Left renal pelvis (tissue), 4 donors: ENCODE measurements around the gene KIRREL2. TPM values are rescaled to one million over a fixed set of nuclear protein-coding genes. Genes with fewer than 3 reads are reported as not detected.
"Not testable (repeated sequence)": the region's sequence is repeated elsewhere in the genome, so short reads cannot be mapped to it uniquely, and the experiment has no call there.

Experiments
- DNase-seq, 4 donors: peaks; one replicate each; pipeline ENCODE4 v3.0.0-alpha.2; 2013; ENCODE audit warnings: low read depth in 4 of 4, low spot score in 3 of 4
- polyA plus RNA-seq, 4 donors: library from polyadenylated mRNA; unstranded; fragments of 120-200 nt; gene quantifications; one replicate each; pipeline ENCODE4 v1.2.1, GENCODE V29; 2013; ENCODE audit not compliant: insufficient read length in 4 of 4

Gene KIRREL2
- polyA plus RNA-seq, 4 donors = 1.8 to 12.4 (median 10.1) TPM

DNA sequence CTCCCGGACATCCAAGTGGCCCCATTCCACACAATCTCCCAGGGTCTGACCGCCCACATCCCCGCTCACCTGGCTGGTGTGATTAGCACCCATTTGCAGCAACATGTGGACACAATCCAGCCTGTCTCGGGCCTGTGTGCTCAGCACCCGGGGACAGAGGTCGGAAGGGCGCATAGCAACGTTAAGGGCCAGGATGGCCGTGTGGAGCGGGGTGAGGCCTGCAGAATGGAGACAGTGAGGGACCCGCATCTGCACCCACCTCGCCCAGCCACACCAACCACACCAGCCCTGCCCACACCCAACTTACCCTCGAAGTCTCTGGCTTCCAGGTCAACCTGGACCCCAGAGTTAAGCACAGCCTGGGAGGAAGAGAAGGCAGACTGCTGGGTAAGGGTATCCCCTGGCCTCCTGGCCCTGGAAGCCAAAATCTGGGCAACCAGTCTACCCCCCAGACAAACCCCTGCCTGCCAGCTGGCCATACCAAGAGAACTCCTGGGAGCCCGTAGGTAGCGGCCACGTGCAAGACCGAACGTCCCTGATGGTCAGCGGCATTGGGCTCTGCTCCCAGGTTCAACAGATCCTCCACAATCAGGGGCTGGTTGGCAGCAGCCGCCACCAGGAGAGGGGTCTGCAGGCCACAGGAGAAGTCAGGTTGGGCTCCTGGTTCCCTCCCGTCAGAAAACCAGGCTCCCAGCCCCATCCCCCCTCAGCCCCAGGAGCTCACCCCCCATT lies 39.4 kb downstream of the KIRREL2 start:
- no peak for DNase-seq

DNA sequence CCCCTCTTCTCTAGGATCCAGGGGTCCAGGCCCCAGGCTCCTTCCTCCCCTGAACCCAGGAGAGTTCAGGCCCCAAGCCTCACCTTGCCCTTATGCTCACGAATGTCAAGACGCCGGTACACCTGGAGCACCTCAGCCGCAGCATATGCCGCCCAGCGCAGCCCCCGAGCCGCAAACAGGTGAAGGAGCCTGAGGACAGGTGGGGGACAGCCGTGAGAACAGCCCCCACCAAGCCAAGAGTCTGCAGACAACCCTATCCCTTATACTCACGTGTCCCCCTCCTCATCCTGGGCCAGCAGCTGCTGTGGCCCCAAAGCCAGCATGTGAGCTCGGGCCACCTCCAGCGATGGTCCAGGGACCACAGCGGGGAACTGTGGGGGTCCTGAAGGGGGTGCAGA lies 39.9 kb downstream of the KIRREL2 start:
- DNase-seq = no peak

DNA sequence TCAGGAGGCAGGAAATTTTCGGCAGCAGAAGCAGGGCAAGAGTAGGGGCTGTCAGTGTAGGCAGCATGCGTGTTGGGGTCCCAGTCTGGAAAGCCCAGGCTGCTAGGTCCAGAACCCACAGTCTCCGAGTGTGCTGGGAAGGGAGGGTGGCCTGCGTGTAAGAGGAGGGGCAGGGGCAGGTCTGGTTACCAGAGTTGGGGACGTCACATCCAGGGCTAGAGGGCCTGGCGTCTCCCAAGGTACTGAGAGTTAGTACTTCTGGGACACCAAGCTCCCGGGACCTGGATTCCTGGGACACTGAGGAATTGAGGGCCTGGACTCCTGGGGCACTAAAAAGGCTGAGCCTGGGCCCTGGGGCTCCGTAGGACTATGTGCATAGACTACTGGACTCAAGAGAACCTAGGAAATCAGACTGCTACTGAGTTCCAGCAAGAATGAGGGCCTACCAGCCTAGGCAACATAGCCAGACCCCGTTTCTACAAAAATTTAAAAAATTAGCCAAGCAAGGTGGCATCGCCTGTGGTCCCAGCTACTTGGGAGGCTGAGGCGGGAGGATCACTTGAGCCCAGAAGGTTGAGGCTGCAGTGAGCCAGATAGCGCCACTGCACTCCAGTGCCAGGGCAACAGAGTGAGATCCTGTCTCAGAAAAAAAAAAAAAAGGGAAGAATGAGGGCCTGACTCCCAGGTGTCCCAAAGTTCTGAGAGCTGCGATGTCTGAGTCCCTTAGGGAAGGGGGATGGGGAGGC lies 41.2 kb downstream of the KIRREL2 start:
- no peak for DNase-seq

DNA sequence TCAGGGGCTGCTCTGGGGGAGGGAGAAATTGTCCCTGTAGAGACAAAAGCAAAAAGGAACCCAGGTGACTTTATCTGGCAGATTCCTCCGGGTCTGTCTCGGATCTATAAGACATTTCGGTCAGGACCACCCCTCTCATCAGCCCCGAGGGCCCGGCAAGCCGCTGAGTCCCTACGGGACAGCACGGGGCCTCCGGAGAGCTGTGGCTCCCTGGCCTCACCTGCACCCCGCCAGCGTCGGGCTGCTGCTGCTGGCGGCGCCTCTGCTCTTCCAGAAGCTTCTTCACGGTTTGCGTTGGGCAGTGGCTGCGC lies 41.7 kb downstream of the KIRREL2 start:
- DNase-seq = no peak

DNA sequence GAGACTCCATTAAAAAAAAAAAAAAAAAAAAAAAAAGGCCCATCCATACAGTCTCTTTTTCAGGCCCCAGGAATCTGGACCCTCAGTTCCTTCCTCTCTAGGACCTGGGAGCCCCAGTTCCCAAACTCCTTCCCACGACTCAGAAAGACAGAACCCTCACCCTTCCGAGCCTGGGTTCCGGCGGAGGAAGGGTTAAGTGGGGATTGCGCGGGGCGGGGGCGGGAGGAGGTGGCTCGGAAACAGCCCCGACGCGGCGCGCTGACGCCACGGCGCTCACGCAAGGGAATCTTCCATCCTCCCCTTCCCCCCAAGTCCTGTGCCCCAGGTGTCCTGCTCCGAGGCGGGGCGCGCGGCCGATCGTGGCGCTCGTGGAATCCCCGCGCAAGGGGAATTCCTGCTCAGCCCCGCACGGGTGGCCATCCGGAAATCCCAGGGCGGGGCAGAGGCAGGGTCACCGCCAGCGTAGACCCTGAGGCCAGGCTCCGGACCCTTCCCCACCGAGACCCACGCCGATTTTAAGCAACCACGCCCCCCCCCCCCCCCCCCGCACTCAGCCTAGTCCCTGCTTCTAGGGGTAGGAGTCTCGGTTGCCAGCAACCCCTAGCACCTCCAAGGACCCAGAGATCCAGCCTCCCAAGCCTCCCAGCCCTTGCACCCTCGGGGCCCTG lies 43.0 kb downstream of the KIRREL2 start:
- DNase-seq = no peak

DNA sequence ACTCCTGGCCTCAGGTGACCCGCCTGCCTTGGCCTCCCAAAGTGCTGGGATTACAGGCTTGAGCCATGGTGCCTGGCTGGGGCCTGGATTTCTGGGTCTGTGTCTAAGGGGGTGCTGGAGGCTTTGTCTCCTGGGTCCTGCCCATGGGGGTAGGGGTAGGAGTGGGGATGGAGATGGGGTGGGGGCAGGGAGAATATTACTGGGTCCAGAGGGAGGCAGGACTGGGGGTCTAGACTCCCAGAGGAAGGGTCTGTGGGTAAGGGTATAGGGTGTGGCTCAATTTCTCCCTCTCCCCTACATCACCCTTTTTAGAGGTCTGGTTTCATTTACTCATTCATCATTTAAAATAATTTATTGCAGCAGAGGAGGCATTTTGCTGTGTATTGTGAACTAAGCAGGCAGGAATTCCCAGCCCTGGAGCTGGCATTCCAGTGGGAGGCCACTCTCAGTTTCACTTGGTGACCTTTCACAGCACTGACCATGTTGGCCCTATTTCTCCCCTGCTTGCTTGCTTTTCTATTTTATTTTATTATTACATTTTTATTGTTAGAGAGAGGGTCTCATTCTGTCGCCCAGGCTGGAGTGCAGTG lies 44.4 kb downstream of the KIRREL2 start:
- DNase-seq = no peak

DNA sequence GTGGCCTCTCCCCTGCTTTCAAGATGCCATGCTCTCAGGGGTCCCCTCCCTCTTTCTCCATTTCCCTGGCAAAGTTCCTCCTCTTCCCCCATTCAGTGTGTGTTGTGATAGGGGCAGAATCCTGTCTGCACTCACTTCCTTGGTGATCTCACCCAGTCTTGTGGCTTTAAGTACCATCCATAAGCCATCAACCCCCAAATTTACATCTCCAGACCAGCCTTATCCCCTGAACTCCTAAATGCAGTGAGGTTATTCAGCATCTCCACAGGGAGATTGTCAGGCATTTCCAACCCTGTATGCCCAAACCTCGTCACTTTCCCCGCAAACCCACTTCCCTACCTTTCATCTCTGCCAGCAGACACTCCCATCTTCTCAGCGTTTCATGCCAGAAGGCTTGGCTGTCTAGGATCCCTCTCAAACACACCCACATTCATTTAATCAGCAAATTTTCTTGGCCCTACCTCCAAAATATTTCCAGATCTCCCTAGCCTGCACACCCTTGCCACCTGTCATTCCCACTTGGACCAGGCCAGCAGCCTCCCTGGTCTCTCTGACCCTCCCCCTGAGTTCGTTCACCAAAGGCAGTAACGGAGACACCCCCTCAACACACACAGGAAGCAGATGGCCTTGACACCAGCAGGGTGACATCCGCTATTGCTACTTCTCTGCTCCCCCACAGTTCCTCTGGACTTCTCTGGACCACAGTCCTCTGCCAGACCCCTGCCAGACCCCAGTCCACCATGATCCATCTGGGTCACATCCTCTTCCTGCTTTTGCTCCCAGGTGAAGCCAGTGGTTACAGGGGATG lies 45.3 kb downstream of the KIRREL2 start, which contains the start of gene HCST:
Gene HCST (plus strand): TSS at position 676 of the 808 bp plus-strand sequence. CDS start 65 bp downstream, at position 741.
- DNase-seq = no peak

DNA sequence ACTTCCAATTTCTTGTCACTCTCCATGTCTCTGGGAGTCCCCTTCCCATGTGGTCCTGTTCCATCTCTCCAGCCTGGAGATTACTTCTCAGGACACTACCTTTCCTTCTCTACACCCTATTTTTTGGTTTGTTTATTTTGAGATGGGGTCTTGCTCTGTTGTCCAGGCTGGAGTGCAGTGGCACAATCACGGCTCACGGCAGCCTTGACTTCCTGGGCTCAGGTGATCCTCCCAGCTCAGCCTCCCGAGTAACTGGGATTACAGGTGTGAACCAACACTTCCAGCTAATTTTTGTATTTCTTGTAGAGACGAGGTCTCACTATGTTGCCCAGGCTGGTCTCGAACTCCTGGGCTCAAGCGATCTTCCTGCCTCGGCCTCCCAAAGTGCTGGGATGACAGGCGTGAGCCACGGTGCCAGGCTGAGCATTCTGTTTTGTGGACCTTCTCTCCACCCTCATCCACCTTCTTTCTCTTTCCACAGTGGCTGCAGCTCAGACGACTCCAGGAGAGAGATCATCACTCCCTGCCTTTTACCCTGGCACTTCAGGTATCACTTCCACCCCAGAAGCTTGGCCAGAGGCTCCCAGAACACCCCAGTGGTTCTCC lies 46.3 kb downstream of the KIRREL2 start:
- no peak for DNase-seq

DNA sequence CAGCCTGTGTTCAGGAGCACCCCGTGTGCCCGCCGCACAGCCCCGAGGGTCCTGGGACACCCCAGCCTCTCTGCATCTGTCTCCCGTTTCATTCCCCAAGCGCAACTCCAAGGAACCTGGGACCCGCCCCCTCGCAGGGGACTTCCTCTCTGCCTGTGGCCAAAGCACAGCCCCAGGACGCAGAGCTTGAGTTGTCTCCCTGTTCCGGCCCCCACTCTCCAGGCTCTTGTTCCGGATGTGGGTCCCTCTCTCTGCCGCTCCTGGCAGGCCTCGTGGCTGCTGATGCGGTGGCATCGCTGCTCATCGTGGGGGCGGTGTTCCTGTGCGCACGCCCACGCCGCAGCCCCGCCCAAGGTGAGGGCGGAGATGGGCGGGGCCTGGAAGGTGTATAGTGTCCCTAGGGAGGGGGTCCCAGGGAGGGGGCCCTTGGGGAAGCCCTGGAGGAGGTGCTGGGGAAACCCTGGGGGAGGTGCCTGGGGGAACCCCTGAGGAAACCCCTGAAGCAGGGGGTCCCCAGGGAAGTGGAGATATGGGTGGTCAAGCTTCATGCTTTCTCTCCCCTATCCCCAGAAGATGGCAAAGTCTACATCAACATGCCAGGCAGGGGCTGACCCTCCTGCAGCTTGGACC lies 47.0 kb downstream of the KIRREL2 start:
- no peak for DNase-seq

DNA sequence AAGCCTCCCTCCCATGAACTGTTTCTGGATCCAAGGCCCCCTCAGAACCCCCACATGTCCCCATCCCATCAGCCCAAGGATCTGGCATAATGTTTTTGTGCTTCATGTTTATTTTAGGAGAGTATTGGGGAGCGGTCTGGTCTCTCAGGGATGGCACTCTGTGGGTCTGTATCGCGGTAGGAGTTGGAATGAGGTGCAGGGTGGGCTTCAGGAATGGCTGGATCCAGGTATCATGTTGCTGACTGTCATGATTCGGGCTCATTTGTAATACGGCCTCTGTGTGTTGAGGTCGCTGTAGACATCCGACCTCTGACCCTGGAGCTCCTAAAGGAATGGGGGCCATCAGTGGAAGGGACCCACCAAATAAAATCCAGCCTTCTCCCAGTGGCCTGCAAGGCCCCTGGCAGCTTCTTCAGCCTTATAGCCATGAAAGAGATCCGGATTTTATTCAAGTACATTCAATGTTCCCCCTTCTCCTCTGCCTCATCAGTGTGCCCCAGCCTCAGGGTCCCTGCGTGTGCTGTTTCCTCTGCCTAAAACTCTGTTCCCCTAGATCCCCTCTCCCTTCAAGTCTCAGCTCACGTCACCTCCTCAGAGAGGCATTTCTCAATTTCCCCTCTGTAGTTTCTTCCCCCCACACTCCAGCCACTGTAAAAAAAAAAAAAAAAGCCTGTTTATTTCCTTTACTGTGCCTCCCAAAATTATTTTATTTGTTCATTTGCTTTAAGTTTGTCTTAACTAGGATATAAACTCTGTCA lies 47.8 kb downstream of the KIRREL2 start:
- DNase-seq = no peak

DNA sequence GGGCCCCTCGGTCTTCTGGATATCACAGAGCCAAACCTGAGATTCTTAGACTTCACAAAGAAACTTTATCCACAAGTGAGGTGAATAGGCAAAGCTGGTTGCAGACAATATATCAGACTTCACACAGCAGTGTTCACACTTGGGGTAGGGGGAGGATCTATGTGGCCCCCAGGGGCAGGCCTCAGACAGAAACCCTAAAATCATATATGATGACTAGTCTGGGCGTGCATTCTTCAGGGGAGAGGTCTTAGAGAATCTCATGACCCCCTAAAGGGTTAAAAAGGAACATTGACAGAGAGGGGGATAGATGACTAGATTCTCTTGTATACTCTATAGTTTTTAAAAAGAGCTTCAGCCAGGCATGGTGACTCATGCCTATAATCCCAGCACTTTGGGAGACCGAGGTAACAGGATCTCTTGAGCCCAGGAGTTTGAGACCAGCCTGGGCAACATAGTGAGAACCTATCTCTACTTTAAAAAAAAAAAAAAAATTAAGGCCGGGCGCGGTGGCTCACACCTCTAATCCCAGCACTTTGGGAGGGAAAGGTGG lies 48.5 kb downstream of the KIRREL2 start:
- no peak for DNase-seq

DNA sequence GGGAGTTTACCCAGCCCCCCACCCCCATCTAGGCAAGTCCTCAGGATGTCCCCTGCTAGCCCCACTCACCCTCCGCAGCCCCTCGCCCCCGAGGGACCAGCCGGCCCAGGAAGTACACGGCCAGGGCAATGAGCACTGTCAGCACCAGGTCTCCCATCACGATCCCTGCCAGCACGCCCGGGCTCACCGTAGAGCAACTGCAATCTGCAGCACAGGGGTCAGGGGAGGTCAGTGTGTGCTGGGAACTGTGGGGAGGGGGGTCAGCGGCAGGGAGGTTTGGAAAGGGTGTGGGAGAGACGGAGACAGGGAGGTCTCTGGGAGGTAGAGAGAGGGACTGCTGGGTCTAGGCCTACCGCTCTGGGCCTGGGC lies 50.6 kb downstream of the KIRREL2 start:
- DNase-seq = no peak

DNA sequence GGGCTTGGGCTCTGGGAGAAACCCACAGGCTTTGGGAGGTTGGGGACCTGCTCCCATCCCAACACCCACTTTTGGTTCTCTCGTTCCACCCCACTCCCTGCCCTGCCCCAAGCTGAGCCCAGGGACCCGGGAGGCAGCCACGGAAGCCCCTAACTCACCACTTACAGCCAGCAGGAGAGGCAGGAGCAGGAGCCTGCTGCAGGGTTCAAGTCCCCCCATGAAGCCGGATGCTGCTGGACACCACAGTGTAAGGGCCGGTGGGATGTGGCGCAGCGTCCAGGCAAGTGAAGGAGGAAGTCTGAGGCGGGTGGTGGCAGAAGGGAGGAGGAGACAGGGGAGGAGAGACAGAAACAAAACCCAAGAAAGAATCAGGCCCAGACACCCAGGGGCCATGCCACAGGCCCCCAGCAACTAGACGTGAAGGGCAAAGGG lies 51.3 kb downstream of the KIRREL2 start, which contains the start of gene TYROBP:
Gene TYROBP (minus strand): TSS at position 286 of the 432 bp plus-strand sequence. CDS start 67 bp downstream, at position 219.
- no peak for DNase-seq

DNA sequence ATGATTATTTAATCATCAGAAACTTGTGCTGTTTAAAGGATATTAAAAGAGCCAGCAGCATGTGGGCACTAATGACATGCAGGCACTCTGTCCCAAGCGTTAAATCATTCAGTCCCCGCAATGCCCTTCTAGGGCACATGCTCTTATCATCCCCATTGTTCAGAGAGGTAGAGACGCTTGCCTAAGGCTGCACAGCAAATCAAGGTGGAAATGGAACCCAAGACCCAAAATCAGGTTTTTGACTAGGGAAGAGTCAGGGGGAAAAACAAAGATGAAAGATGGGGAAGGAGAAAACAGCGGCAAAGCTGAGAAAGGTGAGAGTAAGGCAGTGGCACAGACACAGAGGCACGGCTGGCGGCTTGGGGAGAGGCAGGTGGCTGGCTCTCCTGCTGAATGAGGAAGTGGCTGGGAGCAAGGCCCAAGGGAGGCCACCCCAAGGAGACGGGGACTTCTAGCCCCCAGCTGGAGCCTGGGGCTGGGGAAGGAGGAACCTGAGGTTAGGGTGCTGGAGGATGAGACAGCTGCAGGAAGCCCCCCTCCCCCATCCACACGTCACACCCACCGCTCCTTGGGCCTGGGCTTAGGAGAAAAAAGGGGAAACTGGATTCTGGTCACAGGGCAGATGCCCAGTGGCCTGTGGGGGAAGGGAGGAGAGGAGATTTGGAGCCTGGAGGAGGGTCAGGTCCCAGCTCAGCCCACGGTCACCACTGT lies 52.4 kb downstream of the KIRREL2 start:
- no peak for DNase-seq

DNA sequence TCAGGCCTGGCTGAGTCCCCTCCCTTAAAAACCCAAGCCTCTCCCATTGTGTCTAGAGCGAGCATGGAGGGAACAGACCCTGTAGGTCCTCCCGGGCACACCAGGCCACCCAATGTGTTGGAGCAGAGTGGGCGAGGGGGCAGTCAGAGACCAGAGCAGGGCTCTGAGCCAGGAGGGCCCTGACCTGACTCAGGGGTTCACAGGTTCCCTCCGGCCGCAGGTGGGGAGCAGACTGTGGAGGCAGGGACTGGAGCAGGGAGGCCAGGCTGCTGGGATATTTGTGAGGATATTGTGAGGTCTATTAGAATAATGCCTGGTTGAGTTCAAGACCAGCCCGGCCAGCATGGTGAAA lies 52.9 kb downstream of the KIRREL2 start:
- no peak for DNase-seq

DNA sequence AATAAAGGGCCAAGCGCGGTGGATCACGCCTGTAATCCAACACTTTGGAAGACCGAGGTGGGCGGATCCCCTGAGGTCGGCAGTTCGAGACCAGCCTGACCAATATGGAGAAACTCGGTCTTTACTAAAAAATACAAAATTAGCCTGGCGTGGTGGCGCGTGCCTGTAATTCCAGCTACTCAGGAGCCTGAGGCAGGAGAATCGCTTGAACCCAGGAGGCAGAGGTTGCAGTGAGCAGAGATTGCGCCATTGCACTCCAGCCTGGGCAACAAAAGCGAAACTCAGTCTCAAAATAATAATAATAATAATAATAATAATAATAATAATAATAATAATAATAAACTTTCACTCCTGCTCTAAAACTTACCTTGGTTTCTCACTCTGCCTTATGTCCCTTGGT lies 53.6 kb downstream of the KIRREL2 start:
- not testable (repeated sequence) for DNase-seq

DNA sequence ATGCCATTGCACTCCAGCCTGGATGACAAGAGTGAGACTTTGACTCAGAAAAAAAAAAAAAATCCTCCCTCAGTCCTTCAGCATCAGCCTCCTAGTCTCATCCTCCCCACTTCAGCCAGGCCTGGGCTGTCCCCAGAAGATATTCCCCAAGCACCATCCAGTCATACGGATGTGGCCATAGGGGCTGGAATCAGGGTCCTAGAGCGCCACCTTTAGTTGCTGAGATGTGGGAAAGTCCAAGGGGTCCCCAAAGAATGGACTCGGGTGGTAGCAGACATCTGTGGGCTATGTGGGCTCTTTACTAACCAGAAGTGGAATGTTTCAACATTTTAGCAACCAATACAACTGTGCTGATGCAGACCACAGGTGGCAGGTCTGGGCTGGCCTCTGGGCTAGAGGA lies 54.5 kb downstream of the KIRREL2 start:
- DNase-seq = no peak

DNA sequence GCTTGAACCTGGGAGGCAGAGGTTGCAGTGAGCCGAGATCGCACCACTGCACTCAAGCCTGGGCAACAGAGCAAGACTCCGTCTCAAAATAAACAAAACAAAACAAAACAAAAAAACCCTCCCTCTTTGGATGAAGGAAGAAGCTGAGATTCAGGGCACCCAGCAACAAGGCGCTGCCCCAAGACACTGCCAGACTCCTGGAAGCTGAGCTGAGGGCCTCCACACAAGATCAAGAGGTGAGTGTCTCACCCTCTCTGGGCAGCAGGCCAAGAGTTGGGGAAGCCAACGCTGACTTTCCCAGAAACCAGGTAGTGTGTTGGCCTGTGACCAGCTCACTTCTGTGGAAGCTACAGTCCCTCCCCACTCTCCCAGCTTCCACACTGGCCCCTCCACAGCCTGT lies 55.1 kb downstream of the KIRREL2 start:
- DNase-seq = no peak
